NCI-H1436 treated with DMSO at 0.1 percent for 48 hours (cell line): ENCODE data around the gene KCND3.

Experiments used
- DNase-seq: peaks from one replicate; lab custom pipeline; 2025; lab: John Stamatoyannopoulos, UW

Gene KCND3

GRCh38 chr1:111988377-111988742, 1.1 kb downstream of the KCND3 start:
- no peak for DNase-seq

GRCh38 chr1:111987502-111987901, 2.0 kb downstream of the KCND3 start:
- no peak for DNase-seq

- no peak for DNase-seq
Observed at GRCh38 chr1:111983500-111983899, 6.0 kb downstream of the KCND3 start.

GRCh38 chr1:111982428-111982827, 7.0 kb downstream of the KCND3 start:
- DNase-seq = no peak

GRCh38 chr1:111981871-111982270, 7.6 kb downstream of the KCND3 start:
- DNase-seq = no peak

GRCh38 chr1:111981090-111981489, 8.4 kb downstream of the KCND3 start:
- DNase-seq = no peak

- DNase-seq = no peak
Observed at GRCh38 chr1:111980686-111981085, 8.8 kb downstream of the KCND3 start.

- DNase-seq = no peak
Observed at GRCh38 chr1:111978695-111979094, 10.8 kb downstream of the KCND3 start.

GRCh38 chr1:111977378-111977777, 12.1 kb downstream of the KCND3 start:
- DNase-seq = no peak

- no peak for DNase-seq
Observed at GRCh38 chr1:111976842-111977241, 12.6 kb downstream of the KCND3 start.

GRCh38 chr1:111976332-111976731, 13.1 kb downstream of the KCND3 start:
- no peak for DNase-seq

GRCh38 chr1:111973150-111973790, 16.2 kb downstream of the KCND3 start:
- DNase-seq = no peak

- no peak for DNase-seq
Observed at GRCh38 chr1:111971396-111971795, 18.1 kb downstream of the KCND3 start.

- DNase-seq = no peak
Observed at GRCh38 chr1:111968511-111968910, 21.0 kb downstream of the KCND3 start.

- no peak for DNase-seq
Observed at GRCh38 chr1:111967886-111968285, 21.6 kb downstream of the KCND3 start.

- no peak for DNase-seq
Observed at GRCh38 chr1:111967067-111967690, 22.3 kb downstream of the KCND3 start.

GRCh38 chr1:111965781-111966443, 23.6 kb downstream of the KCND3 start:
- no peak for DNase-seq

GRCh38 chr1:111963985-111964738, 25.3 kb downstream of the KCND3 start:
- DNase-seq = no peak

GRCh38 chr1:111961773-111962565, 27.5 kb downstream of the KCND3 start:
- no peak for DNase-seq

- no peak for DNase-seq
Observed at GRCh38 chr1:111961016-111961415, 28.5 kb downstream of the KCND3 start.

GRCh38 chr1:111959436-111959835, 30.0 kb downstream of the KCND3 start:
- no peak for DNase-seq

- no peak for DNase-seq
Observed at GRCh38 chr1:111958851-111959250, 30.6 kb downstream of the KCND3 start.
